Measurements from ENCODE around the gene SELENOW.

DNA sequence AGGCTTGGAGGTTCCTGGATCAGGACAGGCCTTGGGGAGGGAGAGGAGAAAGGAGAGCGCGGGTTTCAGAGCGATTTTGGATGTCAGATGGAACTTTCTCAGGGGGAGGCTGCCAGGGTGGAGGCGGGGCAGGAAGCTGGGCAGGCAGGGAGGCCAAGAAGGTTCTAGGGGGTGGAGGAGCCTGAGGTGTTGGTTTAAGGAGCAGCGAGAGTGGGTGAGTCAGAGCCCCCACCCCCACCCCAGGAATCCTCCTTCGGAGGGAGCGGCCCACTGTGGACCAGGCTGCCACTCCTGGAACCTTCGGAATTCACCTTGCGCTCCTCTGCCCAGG lies 49.1 kb upstream of the SELENOW start:
- TF ChIP-seq, protein P1, sequence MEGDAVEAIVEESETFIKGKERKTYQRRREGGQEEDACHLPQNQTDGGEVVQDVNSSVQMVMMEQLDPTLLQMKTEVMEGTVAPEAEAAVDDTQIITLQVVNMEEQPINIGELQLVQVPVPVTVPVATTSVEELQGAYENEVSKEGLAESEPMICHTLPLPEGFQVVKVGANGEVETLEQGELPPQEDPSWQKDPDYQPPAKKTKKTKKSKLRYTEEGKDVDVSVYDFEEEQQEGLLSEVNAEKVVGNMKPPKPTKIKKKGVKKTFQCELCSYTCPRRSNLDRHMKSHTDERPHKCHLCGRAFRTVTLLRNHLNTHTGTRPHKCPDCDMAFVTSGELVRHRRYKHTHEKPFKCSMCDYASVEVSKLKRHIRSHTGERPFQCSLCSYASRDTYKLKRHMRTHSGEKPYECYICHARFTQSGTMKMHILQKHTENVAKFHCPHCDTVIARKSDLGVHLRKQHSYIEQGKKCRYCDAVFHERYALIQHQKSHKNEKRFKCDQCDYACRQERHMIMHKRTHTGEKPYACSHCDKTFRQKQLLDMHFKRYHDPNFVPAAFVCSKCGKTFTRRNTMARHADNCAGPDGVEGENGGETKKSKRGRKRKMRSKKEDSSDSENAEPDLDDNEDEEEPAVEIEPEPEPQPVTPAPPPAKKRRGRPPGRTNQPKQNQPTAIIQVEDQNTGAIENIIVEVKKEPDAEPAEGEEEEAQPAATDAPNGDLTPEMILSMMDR (IDR thresholded peaks at IDR 0.05): no peak
- TF ChIP-seq POLR2A (IDR thresholded peaks at IDR 0.05) (no peak), EP300 (IDR thresholded peaks at IDR 0.05) (no peak)
